GM12892 (cell line): ENCODE measurements around the gene PORCN.
A peak's percentile ranks its signal among the peaks of the same experiment; 100 is the strongest.

Experiments
- DNase-seq: peaks from one replicate; pipeline ENCODE4 v3.0.0; 2011; ENCODE audit not compliant: insufficient read length
- FAIRE-seq: peaks from 2 replicates; lab custom pipeline; 2011; peaks lifted over from hg19 to GRCh38; lab: Jason Lieb, UNC
- POLR2A ChIP-seq: IDR thresholded peaks from 2 replicates; pipeline ENCODE4 v1.6.1; 2011; ENCODE audit warnings: low read depth, low read length, control low read depth
- POLR2AphosphoS5 ChIP-seq: IDR thresholded peaks from 2 replicates; pipeline ENCODE4 v1.6.1; 2011; ENCODE audit warnings: low read depth, low read length, control low read depth
- TAF1 ChIP-seq: IDR thresholded peaks from 2 replicates; pipeline ENCODE4 v1.6.1; 2011; ENCODE audit warnings: low read depth, mild to moderate bottlenecking, control low read depth, low read length, borderline replicate concordance

The PORCN gene

GRCh38 chrX:48470833-48471118 lies 38.0 kb upstream of the PORCN start:
- FAIRE-seq: peak; percentile 44
- TF ChIP-seq POLR2AphosphoS5 (no peak), TAF1 (no peak), POLR2A (no peak)
- DNase-seq: no peak

- DNase-seq (no peak), FAIRE-seq (no peak)
- TF ChIP-seq POLR2A (no peak), TAF1 (no peak), POLR2AphosphoS5 (no peak)
These were observed 37.3 kb upstream of the PORCN start for GRCh38 chrX:48471504-48471903.

GRCh38 chrX:48472225-48472624 lies 36.6 kb upstream of the PORCN start:
- no peak for FAIRE-seq
- DNase-seq: no peak
- no peak for TF ChIP-seq TAF1
- no peak for TF ChIP-seq POLR2A
- TF ChIP-seq POLR2AphosphoS5: no peak

- DNase-seq (no peak), FAIRE-seq (no peak)
- TF ChIP-seq TAF1 (no peak), POLR2A (no peak), POLR2AphosphoS5 (no peak)
These were observed 35.7 kb upstream of the PORCN start for GRCh38 chrX:48472851-48473703.

- FAIRE-seq: no peak
- TF ChIP-seq POLR2AphosphoS5 (no peak), TAF1 (no peak), POLR2A (no peak)
- no peak for DNase-seq
These were observed 35.1 kb upstream of the PORCN start for GRCh38 chrX:48473704-48473990.

GRCh38 chrX:48474127-48474526 lies 34.7 kb upstream of the PORCN start:
- TF ChIP-seq POLR2AphosphoS5 (no peak), POLR2A (no peak), TAF1 (no peak)
- no peak for DNase-seq
- FAIRE-seq: no peak

GRCh38 chrX:48474581-48474980 lies 34.2 kb upstream of the PORCN start:
- no peak for DNase-seq
- FAIRE-seq: no peak
- TF ChIP-seq POLR2A: no peak
- no peak for TF ChIP-seq TAF1
- TF ChIP-seq POLR2AphosphoS5: no peak

GRCh38 chrX:48475296-48475695 lies 33.5 kb upstream of the PORCN start:
- no peak for TF ChIP-seq POLR2AphosphoS5
- no peak for TF ChIP-seq TAF1
- no peak for TF ChIP-seq POLR2A
- FAIRE-seq (no peak), DNase-seq (no peak)

- TF ChIP-seq POLR2AphosphoS5 (peak; percentile 50; the same call in 1 of the 2 replicates), TAF1 (no peak; the same call in 1 of the 2 replicates), POLR2A (peak; percentile 73)
- DNase-seq (peak; percentile 79), FAIRE-seq (peak; percentile 93)
These were observed 32.8 kb upstream of the PORCN start, which contains the start of gene FTSJ1 for GRCh38 chrX:48475774-48476577. Gene FTSJ1, plus strand, starts transcription at chrX:48476199. Its CDS starts 1,849 bp downstream, at chrX:48478048.

- FAIRE-seq: no peak
- TF ChIP-seq POLR2A (no peak), POLR2AphosphoS5 (no peak), TAF1 (no peak)
- no peak for DNase-seq
These were observed 31.9 kb upstream of the PORCN start for GRCh38 chrX:48476919-48477318.

- FAIRE-seq: no peak
- TF ChIP-seq TAF1 (no peak), POLR2A (no peak), POLR2AphosphoS5 (no peak)
- DNase-seq: no peak
These were observed 30.6 kb upstream of the PORCN start for GRCh38 chrX:48477960-48478755.

GRCh38 chrX:48478806-48479205 lies 30.0 kb upstream of the PORCN start:
- no peak for FAIRE-seq

More at GRCh38 chrX:48478806-48479205, 30.0 kb upstream of the PORCN start:
- DNase-seq: no peak
- TF ChIP-seq POLR2A: no peak
- TF ChIP-seq TAF1: no peak
- TF ChIP-seq POLR2AphosphoS5: no peak
